ENCODE data around the gene TLCD3B. TPM values are rescaled to one million over a fixed set of nuclear protein-coding genes. Genes with fewer than 3 reads are reported as not detected.
A peak's percentile ranks its signal among the peaks of the same experiment; 100 is the strongest.

The TLCD3B gene
- total and polyA plus RNA-seq, 9 of the 15 experiments (the other 6 are each of a cell fraction or from before 2014, with no cell fraction given): 0.10 to 0.52 (median 0.23) TPM; not detected in 4

GRCh38 chr16:30002614-30003346 is 28.3 kb downstream of the TLCD3B start:
- ChIA-PET POLR2A (interaction anchor here (0.5 to 0.6 kb wide), 2 partner anchors 12 to 63 kb away, joined by 3 read pairs; partner anchors contain the start of gene ALDOA), CTCF (ENCODE audit: low intra/inter-chr PET ratio) (interaction anchor here (0.6 kb wide), 1 partner anchor 85 kb away, joined by 3 read pairs; no protein-coding TSS in a partner anchor)
- peak overlapping the region in 1 of 2 experiments; percentile 71; a peak in 2 of 4 replicates for H3K9ac ChIP-seq (ENCODE audit: insufficient read depth in 1 of 2, low read depth in 2 of 2, low read length in 2 of 2)
- 0 out of 2 replicates have a peak, but pooled peaks cover 5% of the 10 kb centered on the region for H4K20me1 ChIP-seq (replicated peaks; ENCODE audit: control insufficient read depth, insufficient read depth, low read length)
- H3K4me1 ChIP-seq (replicated peaks in 1 of 2; ENCODE audit: control insufficient read depth in 2 of 2, insufficient read depth in 2 of 2, low read length in 2 of 2): peaks cover 0 to 58% of the 10 kb centered on the region in 2 experiments; a peak in 2 of 5 replicates
- no peak for ATAC-seq
- no peak overlapping the region for H3K4me2 ChIP-seq (ENCODE audit: insufficient read depth, low read length)
- no peak overlapping the region for H2AFZ ChIP-seq (ENCODE audit: low read depth, low read length)
- H3K79me2 ChIP-seq (ENCODE audit: control insufficient read depth, insufficient read depth, low read length): no peaks in the 10 kb centered on the region
- no peak for DNase-seq (ENCODE audit: extremely low read depth in 1 of 4, low spot score in 3 of 4)
- no TSS peak for BruUV-seq (replicated peaks)
- intact Hi-C loops (cut with micrococcal nuclease) (no loop called here), in situ Hi-C loops (cut with MboI) (no loop called here)
- H3K27me3 ChIP-seq (ENCODE audit: control insufficient read depth in 2 of 2, insufficient read depth in 2 of 2, low read length in 2 of 2): no peaks in the 10 kb centered on the region
- no peaks in the 10 kb centered on the region for H3K9me3 ChIP-seq (replicated peaks; ENCODE audit: control insufficient read depth, insufficient read depth, low read depth, low read length)
- no peak overlapping the region for H3K27ac ChIP-seq (ENCODE audit: extremely low read depth, low read depth, low read length)
- no peak for FAIRE-seq
- no peak overlapping the region for H3K4me3 ChIP-seq
- peaks cover 23% of the 10 kb centered on the region; the same call in 2 of the 3 replicates for H3K36me3 ChIP-seq (ENCODE audit: control insufficient read depth, insufficient read depth, low read length)
- WGBS (ENCODE audit: insufficient coverage, low coverage, missing lambda C conversion rate): 81% methylated on average over 16 of the region's 19 CpGs
- no peak for TF ChIP-seq CREB3 (tag; conservative IDR thresholded peaks at IDR 0.05; ENCODE audit: low read depth)
- TF ChIP-seq CHCHD3 (CRISPR knock-in tag; IDR thresholded peaks at IDR 0.05): no peak
- 0 out of 2 replicates have a peak, but pooled peaks have one; percentile 17 for TF ChIP-seq RBFOX2 (IDR thresholded peaks at IDR 0.05; ENCODE audit: low read depth, low read length)
- TF ChIP-seq GTF2B (IDR thresholded peaks at IDR 0.05; ENCODE audit: extremely low read depth, insufficient read length): no peak
- peak; percentile 61; the same call in 1 of the 2 replicates for TF ChIP-seq ZBTB33 (CRISPR knock-in tag; IDR thresholded peaks at IDR 0.05)
- H3K9me1 ChIP-seq (ENCODE audit: control insufficient read depth, insufficient read depth, low read length): no peaks in the 10 kb centered on the region

Measured in K562 (cell line).